NCI-H226 (cell line): ENCODE data around the gene NUAK1.
A peak's percentile ranks its signal among the peaks of the same experiment; 100 is the strongest.

Experiments used
- DNase-seq: peaks from one replicate; pipeline ENCODE4 v3.0.0-alpha.2; 2015

The NUAK1 gene

GRCh38 chr12:106051853-106052531, 86.8 kb downstream of the NUAK1 start:
- DNase-seq: no peak

- DNase-seq: no peak
Observed at GRCh38 chr12:106049546-106049945, 89.2 kb downstream of the NUAK1 start.

GRCh38 chr12:106049105-106049504, 89.6 kb downstream of the NUAK1 start:
- DNase-seq: no peak

- DNase-seq: no peak
Observed at GRCh38 chr12:106048676-106049075, 90.1 kb downstream of the NUAK1 start.

- no peak for DNase-seq
Observed at GRCh38 chr12:106048016-106048415, 90.7 kb downstream of the NUAK1 start.

- no peak for DNase-seq
Observed at GRCh38 chr12:106046947-106047346, 91.8 kb downstream of the NUAK1 start.

- DNase-seq: no peak
Observed at GRCh38 chr12:106046301-106046846, 92.4 kb downstream of the NUAK1 start.

- no peak for DNase-seq
Observed at GRCh38 chr12:106045251-106045674, 93.5 kb downstream of the NUAK1 start.

- no peak for DNase-seq
Observed at GRCh38 chr12:106044773-106045172, 94.0 kb downstream of the NUAK1 start.

GRCh38 chr12:106042037-106042436, 96.7 kb downstream of the NUAK1 start:
- DNase-seq: no peak

GRCh38 chr12:106040521-106040920, 98.2 kb downstream of the NUAK1 start:
- no peak for DNase-seq

GRCh38 chr12:106039646-106040404, 98.9 kb downstream of the NUAK1 start:
- DNase-seq: no peak

GRCh38 chr12:106039242-106039641, 99.5 kb downstream of the NUAK1 start:
- no peak for DNase-seq

GRCh38 chr12:106037524-106038298, 101.0 kb downstream of the NUAK1 start:
- no peak for DNase-seq

GRCh38 chr12:106035421-106035820, 103.3 kb downstream of the NUAK1 start:
- no peak for DNase-seq

GRCh38 chr12:106034316-106034715, 104.4 kb downstream of the NUAK1 start:
- DNase-seq: no peak

GRCh38 chr12:106033161-106033675, 105.5 kb downstream of the NUAK1 start:
- no peak for DNase-seq

- peak; percentile 79 for DNase-seq
Observed at GRCh38 chr12:106032623-106032925, 106.2 kb downstream of the NUAK1 start.

GRCh38 chr12:106031761-106032622, 106.8 kb downstream of the NUAK1 start:
- DNase-seq: no peak

- DNase-seq: peak; percentile 97
Observed at GRCh38 chr12:106030210-106031071, 108.3 kb downstream of the NUAK1 start.

- no peak for DNase-seq
Observed at GRCh38 chr12:106029532-106029931, 109.2 kb downstream of the NUAK1 start.
